ENCODE results near the gene MESP1.

DNA sequence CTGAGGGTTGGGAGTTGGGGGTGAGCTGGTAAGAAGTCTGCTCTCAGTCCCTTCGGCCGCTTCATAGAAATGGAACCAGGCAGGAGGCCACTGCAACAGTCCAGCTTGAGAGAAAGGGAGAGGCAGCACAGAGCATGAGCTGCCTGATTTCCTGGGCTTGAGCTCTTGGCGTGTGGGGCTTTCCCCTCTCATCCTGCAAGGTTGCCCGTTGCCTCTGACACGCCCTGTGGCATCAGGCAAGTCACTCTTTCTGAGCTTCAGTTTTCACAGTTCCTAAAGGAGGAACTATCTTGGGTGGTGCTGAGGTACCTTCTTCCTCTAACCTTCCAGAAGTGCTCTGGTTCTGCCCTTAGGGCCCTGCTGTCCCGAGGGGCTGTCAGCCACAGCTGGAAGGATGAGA lies 30.0 kb upstream of the MESP1 start:
- no peak for TF ChIP-seq POLR2A (IDR thresholded peaks at IDR 0.05; ENCODE audit: borderline replicate concordance, extremely low read depth, insufficient read depth, insufficient read length)
- TF ChIP-seq YY1 (IDR thresholded peaks at IDR 0.05; ENCODE audit: extremely low read depth, insufficient replicate concordance, low read depth, low read length): no peak
- TF ChIP-seq, protein P1, sequence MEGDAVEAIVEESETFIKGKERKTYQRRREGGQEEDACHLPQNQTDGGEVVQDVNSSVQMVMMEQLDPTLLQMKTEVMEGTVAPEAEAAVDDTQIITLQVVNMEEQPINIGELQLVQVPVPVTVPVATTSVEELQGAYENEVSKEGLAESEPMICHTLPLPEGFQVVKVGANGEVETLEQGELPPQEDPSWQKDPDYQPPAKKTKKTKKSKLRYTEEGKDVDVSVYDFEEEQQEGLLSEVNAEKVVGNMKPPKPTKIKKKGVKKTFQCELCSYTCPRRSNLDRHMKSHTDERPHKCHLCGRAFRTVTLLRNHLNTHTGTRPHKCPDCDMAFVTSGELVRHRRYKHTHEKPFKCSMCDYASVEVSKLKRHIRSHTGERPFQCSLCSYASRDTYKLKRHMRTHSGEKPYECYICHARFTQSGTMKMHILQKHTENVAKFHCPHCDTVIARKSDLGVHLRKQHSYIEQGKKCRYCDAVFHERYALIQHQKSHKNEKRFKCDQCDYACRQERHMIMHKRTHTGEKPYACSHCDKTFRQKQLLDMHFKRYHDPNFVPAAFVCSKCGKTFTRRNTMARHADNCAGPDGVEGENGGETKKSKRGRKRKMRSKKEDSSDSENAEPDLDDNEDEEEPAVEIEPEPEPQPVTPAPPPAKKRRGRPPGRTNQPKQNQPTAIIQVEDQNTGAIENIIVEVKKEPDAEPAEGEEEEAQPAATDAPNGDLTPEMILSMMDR (IDR thresholded peaks at IDR 0.05 in 2 of 3, conservative IDR thresholded peaks at IDR 0.05 in 1 of 3; ENCODE audit: borderline replicate concordance in 1 of 3, insufficient read depth in 1 of 3, low read depth in 2 of 3, low read length in 2 of 3): no peak
- TF ChIP-seq RAD21 (IDR thresholded peaks at IDR 0.05; ENCODE audit: low read depth): no peak
- no peak for TF ChIP-seq SIN3A (IDR thresholded peaks at IDR 0.05; ENCODE audit: low read depth)
- TF ChIP-seq POLR2AphosphoS5 (IDR thresholded peaks at IDR 0.05; ENCODE audit: low read depth, low read length): no peak
